ENCODE data around the gene PPIP5K2. TPM values are rescaled to one million over a fixed set of nuclear protein-coding genes. Genes with fewer than 3 reads are reported as not detected.
"Not testable (repeated sequence)": the region's sequence is repeated elsewhere in the genome, so short reads cannot be mapped to it uniquely, and the experiment has no call there.

PPIP5K2 gene
- total RNA-seq = 10 to 100 TPM; 50.5 to 59.5 TPM

DNA sequence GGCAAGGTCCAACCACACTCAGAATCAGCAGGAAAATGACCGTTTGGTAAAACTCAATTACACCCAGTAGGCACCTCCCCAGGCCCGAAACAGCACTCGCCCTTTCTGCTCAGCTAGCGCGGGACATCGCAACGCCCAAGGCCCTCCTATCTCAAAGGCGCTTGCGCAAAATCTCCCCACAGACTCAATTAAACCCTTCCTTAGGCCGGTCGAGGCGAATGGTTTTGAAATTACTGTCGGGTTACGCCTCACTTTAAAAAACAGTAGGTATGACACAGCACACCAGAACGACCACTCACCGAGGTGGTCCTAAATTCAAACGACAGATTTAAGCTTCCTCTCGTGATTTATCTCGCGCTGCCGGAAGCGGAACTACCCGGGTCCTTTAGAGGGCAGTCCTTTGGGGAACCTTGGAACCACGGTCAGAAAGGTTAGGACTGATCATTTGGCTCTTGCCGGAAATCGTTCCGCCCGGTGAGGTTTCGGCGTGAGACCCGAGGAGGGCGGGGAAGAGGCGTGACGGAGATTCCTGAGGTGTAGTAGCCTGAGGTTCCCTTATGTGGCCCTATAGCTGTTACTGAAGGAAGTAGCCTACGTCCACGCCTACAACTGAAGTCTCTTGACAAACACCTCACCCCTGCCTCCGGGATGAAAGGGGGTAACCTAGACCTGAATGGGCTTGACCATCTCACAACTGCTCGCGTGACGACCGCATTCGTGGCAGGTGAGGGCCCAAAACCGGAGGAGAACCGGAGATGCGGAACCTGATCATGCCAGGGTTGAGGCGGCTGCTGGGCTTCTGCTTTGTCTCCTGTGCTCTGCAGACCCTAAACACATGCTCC, at the start of gene PPIP5K2, which contains the start of gene GIN1:
Gene PPIP5K2, plus strand, starts transcription at position 537 of the 842 bp plus-strand sequence. CDS start 9,289 bp downstream, outside the sequence.
Gene GIN1, minus strand, starts transcription at position 374 of the 842 bp plus-strand sequence. CDS start 11,431 bp downstream, outside the sequence.
- Mint-ChIP-seq H3K4me3 (peak within 1 kb of the TSS; percentile 97), H3K36me3 (ENCODE audit: low read depth) (peaks cover 17% of the 10 kb centered on the region), H3K9me3 (no peaks in the 10 kb centered on the region), H3K27me3 (no peaks in the 10 kb centered on the region), H3K4me1 (ENCODE audit: low read depth) (peaks cover 39% of the 10 kb centered on the region), H3K27ac (peak within 1 kb of the TSS; percentile 99)
- DNase-seq (peak; percentile 98), ATAC-seq (peak; percentile 89)
- TF ChIP-seq, protein P1, sequence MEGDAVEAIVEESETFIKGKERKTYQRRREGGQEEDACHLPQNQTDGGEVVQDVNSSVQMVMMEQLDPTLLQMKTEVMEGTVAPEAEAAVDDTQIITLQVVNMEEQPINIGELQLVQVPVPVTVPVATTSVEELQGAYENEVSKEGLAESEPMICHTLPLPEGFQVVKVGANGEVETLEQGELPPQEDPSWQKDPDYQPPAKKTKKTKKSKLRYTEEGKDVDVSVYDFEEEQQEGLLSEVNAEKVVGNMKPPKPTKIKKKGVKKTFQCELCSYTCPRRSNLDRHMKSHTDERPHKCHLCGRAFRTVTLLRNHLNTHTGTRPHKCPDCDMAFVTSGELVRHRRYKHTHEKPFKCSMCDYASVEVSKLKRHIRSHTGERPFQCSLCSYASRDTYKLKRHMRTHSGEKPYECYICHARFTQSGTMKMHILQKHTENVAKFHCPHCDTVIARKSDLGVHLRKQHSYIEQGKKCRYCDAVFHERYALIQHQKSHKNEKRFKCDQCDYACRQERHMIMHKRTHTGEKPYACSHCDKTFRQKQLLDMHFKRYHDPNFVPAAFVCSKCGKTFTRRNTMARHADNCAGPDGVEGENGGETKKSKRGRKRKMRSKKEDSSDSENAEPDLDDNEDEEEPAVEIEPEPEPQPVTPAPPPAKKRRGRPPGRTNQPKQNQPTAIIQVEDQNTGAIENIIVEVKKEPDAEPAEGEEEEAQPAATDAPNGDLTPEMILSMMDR (IDR thresholded peaks at IDR 0.05) = no peak
- ChIA-PET CTCF (interaction anchor here (0.9 to 2.0 kb wide), 4 partner anchors 9 to 338 kb away, joined by 3 to 5 read pairs (median 4); no protein-coding TSS in a partner anchor), POLR2A (interaction anchor here (0.6 to 3.1 kb wide), 14 partner anchors 9 to 368 kb away, joined by 3 to 16 read pairs (median 4); partner anchors contain the start of gene MACIR)
- intact Hi-C loops (cut with micrococcal nuclease) = loop anchor here (10.0 kb wide), 1 partner anchor 355 kb away; no protein-coding TSS in a partner anchor

DNA sequence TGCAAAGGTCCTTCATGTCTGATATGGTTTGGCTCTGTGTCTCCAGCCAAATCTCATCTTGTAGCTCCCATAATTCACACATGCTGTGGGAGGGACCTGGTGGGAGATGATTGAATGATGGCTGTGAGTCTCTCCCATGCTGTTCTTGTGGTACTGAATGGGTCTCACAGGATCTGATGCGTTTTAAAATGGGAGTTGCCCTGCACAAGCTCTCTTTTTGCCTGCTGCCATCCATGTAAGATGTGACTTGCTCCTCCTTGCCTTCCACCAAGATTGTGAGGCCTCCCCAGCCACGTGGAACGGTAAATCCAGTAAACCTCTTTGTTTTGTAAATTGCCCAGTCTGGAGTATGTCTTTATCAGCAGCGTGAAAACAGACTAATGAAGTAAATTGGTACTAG, 46.6 kb upstream of the PPIP5K2 start:
- H3K9me3 Mint-ChIP-seq = peaks cover 41% of the 10 kb centered on the region
- intact Hi-C loops (cut with micrococcal nuclease); H3K4me3 Mint-ChIP-seq; H3K27me3 Mint-ChIP-seq; DNase-seq; H3K4me1 Mint-ChIP-seq (ENCODE audit: low read depth); CTCF ChIA-PET; ATAC-seq; H3K36me3 Mint-ChIP-seq (ENCODE audit: low read depth); POLR2A ChIA-PET; H3K27ac Mint-ChIP-seq: not testable (repeated sequence)

DNA sequence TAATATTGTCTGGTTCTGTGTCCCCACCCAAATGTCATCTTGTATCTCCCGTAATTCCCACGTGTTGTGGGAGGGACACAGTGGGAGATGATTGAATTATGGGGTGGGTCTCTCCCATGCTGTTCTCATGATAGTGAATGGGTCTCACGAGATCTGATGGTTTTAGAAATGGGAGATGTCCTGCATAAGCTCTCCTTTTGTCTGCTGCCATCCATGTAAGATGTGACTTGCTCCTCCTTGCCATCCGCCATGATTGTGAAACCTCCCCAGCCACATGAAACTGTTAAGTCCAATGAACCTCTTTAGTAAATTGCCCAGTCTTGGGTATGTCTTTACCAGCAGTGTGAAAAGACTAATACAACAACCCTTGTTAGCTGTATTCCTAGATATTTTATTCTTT, 44.7 kb upstream of the PPIP5K2 start:
- TF ChIP-seq, protein P1 (IDR thresholded peaks at IDR 0.05) = no peak
- H3K9me3 Mint-ChIP-seq = peaks cover 47% of the 10 kb centered on the region
- ChIA-PET CTCF (interaction anchor here (1.4 to 1.7 kb wide), 2 partner anchors 15 to 44 kb away, joined by 4 read pairs; no protein-coding TSS in a partner anchor), POLR2A (no interaction called here)
- no peak overlapping the region for H3K27ac Mint-ChIP-seq
- ATAC-seq = no peak
- H3K27me3 Mint-ChIP-seq = no peaks in the 10 kb centered on the region
- H3K36me3 Mint-ChIP-seq (ENCODE audit: low read depth) = no peaks in the 10 kb centered on the region
- H3K4me1 Mint-ChIP-seq (ENCODE audit: low read depth) = no peaks in the 10 kb centered on the region
- intact Hi-C loops (cut with micrococcal nuclease) = no loop called here
- H3K4me3 Mint-ChIP-seq = no peak overlapping the region
- DNase-seq = no peak

DNA sequence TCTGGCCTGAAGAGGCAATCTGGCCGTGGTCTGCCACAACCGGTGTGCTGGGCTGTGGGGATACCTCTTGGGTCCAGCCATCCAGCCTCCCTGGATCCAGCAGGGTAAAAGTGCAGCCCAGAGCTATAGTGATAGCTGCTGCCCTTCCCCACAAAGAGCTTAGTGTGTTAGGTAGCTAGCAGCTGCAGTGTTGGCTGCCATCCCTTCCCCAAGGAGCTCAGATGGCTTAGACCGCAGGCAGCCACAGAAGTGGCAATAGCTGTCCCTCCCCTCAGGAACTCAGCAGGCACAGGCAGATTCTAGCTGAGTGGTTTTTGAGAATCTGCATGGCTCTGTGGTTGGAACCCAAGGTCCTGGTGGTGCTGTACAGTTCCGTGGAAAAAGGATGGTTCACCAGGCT, 40.3 kb upstream of the PPIP5K2 start:
- TF ChIP-seq, protein P1 (IDR thresholded peaks at IDR 0.05) = no peak
- Mint-ChIP-seq H3K4me3 (no peak overlapping the region), H3K27ac (no peak overlapping the region), H3K36me3 (ENCODE audit: low read depth) (peaks cover 14% of the 10 kb centered on the region), H3K4me1 (ENCODE audit: low read depth) (no peaks in the 10 kb centered on the region), H3K27me3 (no peaks in the 10 kb centered on the region), H3K9me3 (peaks cover 63% of the 10 kb centered on the region)
- ATAC-seq = no peak
- DNase-seq = no peak
- POLR2A ChIA-PET = no interaction called here
- intact Hi-C loops (cut with micrococcal nuclease) = no loop called here
- CTCF ChIA-PET = no interaction called here

DNA sequence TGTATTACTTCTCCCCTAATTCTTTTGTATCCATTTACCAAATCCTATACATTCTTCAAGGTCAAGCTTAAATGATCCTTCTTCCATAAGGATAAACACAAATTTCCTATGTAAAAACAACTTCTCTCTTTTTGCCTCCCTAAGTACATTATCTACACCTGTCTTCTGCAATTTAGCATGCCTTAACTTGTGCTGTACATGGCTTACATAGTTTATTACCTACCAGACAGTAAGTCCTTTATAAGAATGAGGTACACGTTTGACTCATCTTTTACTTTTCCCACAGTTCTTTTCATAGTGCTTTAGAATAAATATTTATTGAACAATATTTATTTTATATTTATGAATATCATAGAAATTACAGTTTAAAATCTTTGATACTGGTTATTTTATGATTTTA, 33.6 kb upstream of the PPIP5K2 start:
- peaks cover 45% of the 10 kb centered on the region for H3K36me3 Mint-ChIP-seq (ENCODE audit: low read depth)
- ATAC-seq (no peak), DNase-seq (no peak)
- H3K9me3 Mint-ChIP-seq = peaks cover 33% of the 10 kb centered on the region
- ChIA-PET CTCF (no interaction called here), POLR2A (no interaction called here)
- no peak overlapping the region for H3K4me3 Mint-ChIP-seq
- H3K4me1 Mint-ChIP-seq (ENCODE audit: low read depth) = no peaks in the 10 kb centered on the region
- intact Hi-C loops (cut with micrococcal nuclease) = no loop called here
- no peaks in the 10 kb centered on the region for H3K27me3 Mint-ChIP-seq
- TF ChIP-seq, protein P1 (IDR thresholded peaks at IDR 0.05) = no peak
- H3K27ac Mint-ChIP-seq = no peak overlapping the region

Data from activated CD8-positive, alpha-beta T cell treated with anti-CD3 and anti-CD28 coated beads for 36 hours (primary cell).